ENCODE results near the gene PSD2.

PSD2 gene

GRCh38 chr5:139835656-139836055 lies 40.0 kb downstream of the PSD2 start:
- DNase-seq (ENCODE audit: low read depth in 2 of 2) = no peak

DNA sequence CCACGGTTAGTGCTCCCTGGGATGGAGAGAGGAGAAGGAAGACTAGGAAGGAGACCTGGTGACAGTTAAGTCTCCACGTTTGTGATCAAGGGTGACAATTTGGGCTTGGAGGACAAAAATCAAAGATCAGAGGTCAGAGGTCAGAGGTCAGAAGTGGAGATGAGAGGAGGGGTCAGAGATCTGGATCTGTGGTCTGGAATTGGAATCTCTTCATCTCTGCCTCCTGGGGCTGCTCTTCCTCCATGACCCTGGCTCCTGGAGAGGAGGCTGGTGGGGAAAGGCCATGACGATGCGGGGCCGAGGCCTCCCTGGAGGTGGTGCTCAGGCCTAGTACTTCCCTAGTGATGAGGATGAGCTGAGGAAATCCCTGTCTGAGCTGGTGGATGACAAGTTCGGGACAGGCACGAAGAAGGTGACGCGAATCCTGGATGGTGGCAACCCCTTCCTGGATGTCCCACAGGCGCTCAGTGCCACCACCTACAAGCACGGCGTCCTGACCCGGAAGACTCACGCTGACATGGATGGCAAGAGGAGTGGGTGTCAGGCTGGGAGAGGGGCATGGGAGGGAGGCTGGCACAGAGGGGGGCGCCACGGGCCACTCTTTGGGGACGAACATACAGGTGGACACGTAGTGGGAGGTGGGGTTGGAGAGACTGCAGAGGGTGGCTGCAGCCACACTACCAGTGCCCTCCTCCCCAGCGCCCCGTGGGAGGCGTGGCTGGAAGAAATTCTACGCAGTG lies 41.0 kb downstream of the PSD2 start:
- no peak for DNase-seq (ENCODE audit: low read depth in 2 of 2)

- no peak for DNase-seq (ENCODE audit: low read depth in 2 of 2)
Observed at GRCh38 chr5:139837711-139838380, 42.2 kb downstream of the PSD2 start.

DNA sequence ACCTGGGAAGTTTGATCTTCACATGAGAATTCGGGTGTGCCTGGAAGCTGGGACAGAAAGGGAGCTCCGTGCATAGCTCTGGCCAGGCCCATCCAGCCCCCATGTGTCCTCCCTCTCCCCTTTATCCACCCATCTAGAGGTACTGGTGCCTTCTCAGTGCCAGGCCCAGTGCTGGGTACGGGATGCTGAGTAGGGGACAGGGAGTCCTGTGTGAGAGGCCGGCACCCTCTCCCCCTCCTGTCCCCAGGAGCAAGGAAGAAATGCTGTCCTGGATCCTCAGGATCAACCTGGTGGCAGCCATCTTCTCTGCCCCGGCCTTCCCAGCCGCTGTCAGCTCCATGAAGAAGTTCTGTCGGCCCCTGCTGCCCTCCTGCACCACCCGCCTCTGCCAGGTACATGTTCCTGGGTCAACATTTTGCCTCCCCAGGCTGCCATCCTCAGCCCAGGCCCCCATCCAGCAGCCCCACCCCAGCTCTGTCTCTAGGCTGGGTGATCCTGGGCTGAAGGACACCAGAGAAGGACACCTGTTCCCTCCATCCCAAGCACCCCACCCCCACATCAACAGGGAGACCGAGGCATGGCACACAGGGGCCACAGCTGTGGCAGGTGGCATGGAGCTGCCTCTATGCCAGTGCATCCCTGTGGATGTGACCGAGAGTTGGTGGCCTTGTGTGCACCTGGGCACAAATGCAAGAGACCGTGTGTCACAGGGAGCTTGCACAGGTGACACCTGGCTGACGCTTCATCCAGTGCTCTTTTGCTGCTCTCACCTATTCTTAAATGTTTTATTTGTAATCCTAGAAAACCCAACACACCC lies 43.0 kb downstream of the PSD2 start:
- no peak for DNase-seq (ENCODE audit: low read depth in 2 of 2)

- DNase-seq (ENCODE audit: low read depth in 2 of 2) = no peak
Observed at GRCh38 chr5:139839232-139839815, 43.7 kb downstream of the PSD2 start.

- DNase-seq (ENCODE audit: low read depth in 2 of 2) = no peak
Observed at GRCh38 chr5:139839918-139840317, 44.3 kb downstream of the PSD2 start.

DNA sequence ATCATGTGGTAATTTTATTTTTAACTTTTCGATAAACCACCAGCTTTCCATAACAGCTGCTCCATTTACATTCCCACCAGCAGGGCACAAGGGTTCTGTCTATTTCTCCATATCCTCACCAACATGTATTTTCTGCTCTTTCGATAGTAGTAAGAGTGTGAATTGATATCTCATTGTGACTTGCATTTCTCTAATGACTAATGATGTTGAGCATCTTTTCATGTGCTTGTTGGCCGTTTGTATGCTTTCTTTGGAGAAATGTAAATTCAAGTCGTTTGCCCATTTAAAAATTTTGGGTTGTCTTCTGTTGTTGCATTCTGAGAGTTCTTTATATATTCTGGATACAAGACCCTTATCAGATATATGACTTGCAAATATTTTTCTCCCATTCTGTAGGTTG lies 45.9 kb downstream of the PSD2 start:
- DNase-seq (ENCODE audit: low read depth in 2 of 2) = no peak

DNA sequence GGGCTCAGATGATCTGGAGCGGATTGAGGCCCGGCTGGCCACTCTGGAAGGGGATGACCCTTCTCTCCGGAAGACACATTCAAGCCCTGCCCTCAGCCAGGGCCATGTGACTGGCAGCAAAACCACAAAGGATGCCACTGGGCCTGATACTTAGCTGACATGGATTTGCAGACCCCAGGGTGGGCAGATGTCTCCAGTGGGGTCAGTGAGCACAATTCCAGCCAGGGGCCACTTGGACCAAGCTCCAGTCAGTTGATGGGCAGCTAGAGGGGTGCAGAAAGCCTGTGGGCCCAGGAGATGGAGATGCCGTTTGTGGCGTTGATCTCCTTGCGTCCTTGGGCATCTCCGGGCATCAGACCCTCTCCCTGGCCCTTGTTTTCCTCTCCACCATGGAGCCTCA lies 46.7 kb downstream of the PSD2 start:
- DNase-seq (ENCODE audit: low read depth in 2 of 2) = no peak

DNA sequence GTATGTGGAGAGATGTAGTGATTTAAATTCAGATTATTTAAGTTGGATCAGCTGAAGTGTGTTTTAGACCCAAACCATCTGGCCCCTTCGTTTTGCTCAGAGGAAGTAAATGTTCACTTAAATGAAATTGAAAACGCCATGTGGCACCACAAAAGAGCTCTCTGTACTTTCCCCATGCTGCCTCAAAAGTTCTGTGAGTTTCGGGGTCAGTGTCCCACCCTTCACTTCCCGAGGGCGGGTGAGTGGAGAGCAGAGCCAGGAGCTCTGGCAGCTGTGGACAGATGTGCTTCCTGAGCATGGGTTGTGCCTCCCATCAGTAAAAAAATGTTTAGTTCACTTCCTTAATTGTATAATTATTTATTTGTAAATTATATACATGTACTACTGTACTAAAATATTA lies 48.4 kb downstream of the PSD2 start:
- DNase-seq (ENCODE audit: low read depth in 2 of 2) = no peak

GRCh38 chr5:139844472-139845145 lies 49.0 kb downstream of the PSD2 start:
- DNase-seq (ENCODE audit: low read depth in 2 of 2) = peak; percentile 34 to 58

- no peak for DNase-seq (ENCODE audit: low read depth in 2 of 2)
Observed at GRCh38 chr5:139845846-139846681, 50.5 kb downstream of the PSD2 start.

- no peak for DNase-seq (ENCODE audit: low read depth in 2 of 2)
Observed at GRCh38 chr5:139847091-139847490, 51.5 kb downstream of the PSD2 start.

- DNase-seq (ENCODE audit: low read depth in 2 of 2) = peak; percentile 44 to 61
Observed at GRCh38 chr5:139847790-139848507, 52.3 kb downstream of the PSD2 start.

- DNase-seq (ENCODE audit: low read depth in 2 of 2) = no peak
Observed at GRCh38 chr5:139848508-139849100, 53.0 kb downstream of the PSD2 start.

DNA sequence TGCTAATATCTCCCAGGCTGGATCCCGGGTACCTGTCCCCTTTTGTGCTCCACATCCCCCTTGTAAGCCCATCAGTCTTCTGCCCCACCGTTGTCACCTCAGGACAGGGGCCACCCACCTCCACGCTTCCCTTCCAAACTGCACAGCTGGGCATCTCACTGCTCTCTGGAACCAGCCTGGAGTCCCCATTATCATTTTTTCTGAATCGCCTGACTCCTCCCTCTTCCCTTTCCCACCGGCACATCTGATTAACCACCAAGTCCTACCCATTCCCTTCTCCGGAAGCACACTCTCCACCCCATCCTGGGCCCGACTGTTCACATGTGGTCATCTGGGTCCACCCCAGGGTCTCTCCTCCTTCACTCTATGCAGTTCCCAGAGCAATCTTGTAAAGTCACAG lies 53.9 kb downstream of the PSD2 start:
- no peak for DNase-seq (ENCODE audit: low read depth in 2 of 2)

- DNase-seq (ENCODE audit: low read depth in 2 of 2) = no peak
Observed at GRCh38 chr5:139849942-139850341, 54.3 kb downstream of the PSD2 start.

DNA sequence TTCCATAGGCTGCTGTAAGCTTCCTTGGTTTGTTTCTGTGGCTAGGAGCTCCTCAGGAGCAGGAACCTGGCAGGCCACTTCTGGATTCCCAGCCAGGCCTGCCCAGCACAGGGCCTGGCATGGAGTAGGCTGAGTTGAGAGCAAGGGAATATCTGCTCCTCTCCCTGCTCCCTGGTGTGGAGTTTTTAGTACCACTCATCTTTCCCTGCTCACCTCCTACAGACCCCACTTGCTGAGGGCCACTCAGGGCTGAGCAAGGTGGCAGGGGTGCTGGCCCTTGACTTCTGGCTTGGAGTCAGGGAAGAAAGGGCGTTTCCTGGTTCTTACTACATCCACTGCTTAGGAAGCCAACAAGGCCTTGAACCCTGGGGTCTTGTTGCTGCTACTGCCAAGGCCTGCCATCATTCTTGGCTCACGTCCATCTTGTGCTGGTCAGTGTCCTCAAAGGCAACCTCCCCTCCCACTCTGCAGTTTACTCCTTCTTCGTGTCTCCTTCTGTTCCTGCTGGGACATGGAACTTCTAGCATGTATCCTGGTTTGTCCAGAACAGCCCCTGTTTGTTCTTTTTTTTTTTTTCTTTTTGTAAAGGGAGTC lies 54.9 kb downstream of the PSD2 start:
- no peak for DNase-seq (ENCODE audit: low read depth in 2 of 2)

- DNase-seq (ENCODE audit: low read depth in 2 of 2) = no peak
Observed at GRCh38 chr5:139851558-139851957, 56.0 kb downstream of the PSD2 start.

DNA sequence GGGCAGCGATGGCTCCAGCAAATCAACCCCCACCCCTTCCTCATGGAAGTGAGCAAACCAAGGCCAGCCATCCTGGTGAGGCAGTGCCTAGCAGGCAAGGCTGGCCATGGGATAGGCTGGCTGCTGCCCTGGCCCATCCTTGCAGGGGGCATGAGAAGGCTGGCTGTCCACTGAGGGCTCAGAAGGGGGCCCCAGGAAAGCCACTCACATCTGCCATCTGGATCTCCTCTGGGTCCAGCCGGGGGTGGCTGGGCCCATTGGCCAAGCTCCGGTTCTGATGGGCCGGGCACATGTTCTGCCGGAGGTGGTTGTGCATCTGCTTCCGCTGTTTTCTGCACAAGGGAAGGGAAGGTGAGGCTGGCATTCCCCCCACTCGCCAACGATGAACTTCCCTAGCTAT lies 57.1 kb downstream of the PSD2 start:
- no peak for DNase-seq (ENCODE audit: low read depth in 2 of 2)

Data from stimulated activated CD8-positive, alpha-beta memory T cell treated with anti-CD3 and anti-CD28 coated beads, Interleukin-7, amount 100 ng/mL, for 1 hour (primary cell).